Caco-2 (cell line): ENCODE measurements around the gene COL13A1. TPM values are rescaled to one million over a fixed set of nuclear protein-coding genes. Genes with fewer than 3 reads are reported as not detected.

Experiments
- Bru-seq: library from RNA; stranded (reverse); fragments of 400-500 nt; gene quantifications from one replicate; lab custom pipeline; 2021; lab: Mats Ljungman, UMichigan
- BruChase-seq, 2 experiments: library from RNA; stranded (reverse); fragments of 400-500 nt; gene quantifications; one replicate each; lab custom pipeline; 2021; lab: Mats Ljungman, UMichigan
- BruUV-seq: library from RNA; stranded (reverse); fragments of 400-500 nt; replicated peaks from 2 replicates; lab custom pipeline; 2021; lab: Mats Ljungman, UMichigan
- CTCF ChIA-PET: fragments of 300-600 bp; sonication (Branson Sonifier 250); formaldehyde crosslinking; loops from one replicate; lab custom pipeline; 2022; ENCODE audit warnings: antibody characterized with exemption; lab: Charles Lee
- POLR2A ChIA-PET: fragments of 300-600 bp; sonication (Branson Sonifier 250); formaldehyde crosslinking; loops from one replicate; lab custom pipeline; 2022; ENCODE audit warnings: antibody characterized with exemption; lab: Charles Lee
- DNase-seq, 2 experiments: peaks; one replicate each; pipeline versions ENCODE4 v3.0.0 to v3.0.0-alpha.2; 2020 to 2022
- H3K27me3 ChIP-seq: replicated peaks from 2 replicates; pipeline ENCODE4 v1.6.0; 2011; ENCODE audit warnings: low read length; ENCODE audit not compliant: control insufficient read depth, insufficient read depth
- H3K36me3 ChIP-seq: 2 replicates; pipeline ENCODE4 v1.5.1; 2011; ENCODE audit warnings: low read length; ENCODE audit not compliant: control insufficient read depth, insufficient read depth
- H3K4me1 ChIP-seq: fragments of 250-450 bp; sonication (Bioruptor Pico); 2 replicates; pipeline ENCODE4 v1.5.1; 2020; ENCODE audit warnings: mild to moderate bottlenecking
- H3K4me3 ChIP-seq: 2 replicates; pipeline ENCODE4 v1.5.1; 2011; ENCODE audit warnings: low read depth, mild to moderate bottlenecking, control low read depth, low read length
- H3K9me3 ChIP-seq: fragments of 250-450 bp; sonication (Bioruptor Pico); 2 replicates; pipeline ENCODE4 v1.5.1; 2020; ENCODE audit warnings: mild to moderate bottlenecking, moderate library complexity
- H3K27ac Mint-ChIP-seq: one replicate; pipeline ENCODE4 v1.8.0; 2022; ENCODE audit warnings: mixed read lengths; ENCODE audit not compliant: unreplicated experiment
- H3K27me3 Mint-ChIP-seq: one replicate; pipeline ENCODE4 v1.8.0; 2022; ENCODE audit warnings: mixed read lengths; ENCODE audit not compliant: insufficient read depth, unreplicated experiment
- H3K36me3 Mint-ChIP-seq: one replicate; pipeline ENCODE4 v1.8.0; 2022; ENCODE audit warnings: mild to moderate bottlenecking, mixed read lengths; ENCODE audit not compliant: insufficient read depth, unreplicated experiment
- H3K4me1 Mint-ChIP-seq: one replicate; pipeline ENCODE4 v1.8.0; 2022; ENCODE audit warnings: low read depth, mixed read lengths; ENCODE audit not compliant: unreplicated experiment
- H3K4me3 Mint-ChIP-seq: one replicate; pipeline ENCODE4 v1.8.0; 2022; ENCODE audit warnings: mild to moderate bottlenecking, moderate library complexity, mixed read lengths; ENCODE audit not compliant: unreplicated experiment
- H3K9me3 Mint-ChIP-seq: one replicate; pipeline ENCODE4 v1.8.0; 2022; ENCODE audit warnings: mixed read lengths; ENCODE audit not compliant: unreplicated experiment
- intact Hi-C: fragments of 100-400 bp; cut with micrococcal nuclease; formaldehyde crosslinking; loops from one replicate; pipeline ENCODE4 v1.10.0; 2022; ENCODE audit not compliant: unreplicated experiment
- long read RNA-seq: library from polyadenylated mRNA; stranded (forward); transcript quantifications from one replicate; pipeline ENCODE4 v2.0.0, GENCODE V29; 2022
- total RNA-seq: library from RNA; stranded (reverse); gene quantifications from 2 replicates; pipeline ENCODE4 v1.2.3, GENCODE V29; 2022
- TF ChIP-seq, protein P1 (sequence below), 2 experiments: fragments of 200-600 bp in 1 of 2; IDR thresholded peaks; 1 replicate in 1 of 2; 2 replicates in 1 of 2; pipeline versions ENCODE4 v1.5.1 to v1.8.0; 2011 to 2022; ENCODE audit warnings: antibody characterized with exemption in 1 of 2, control low read depth in 1 of 2, inconsistent platforms in 1 of 2, low read depth in 1 of 2, low read length in 1 of 2, mild to moderate bottlenecking in 1 of 2, moderate library complexity in 1 of 2; ENCODE audit not compliant: insufficient read depth in 1 of 2, severe bottlenecking in 1 of 2, unreplicated experiment in 1 of 2

Gene COL13A1
- total RNA-seq: not detected in 2 replicates
- percentile 1 among the genes with signal in this experiment for Bru-seq, nascent RNA
- not detected for BruChase-seq, experiment 1, labeled RNA remaining after a 2-hour chase
- BruChase-seq, experiment 2, labeled RNA remaining after a 6-hour chase: percentile 0 among the genes with signal in this experiment
- long read RNA-seq: 0 reads

DNA sequence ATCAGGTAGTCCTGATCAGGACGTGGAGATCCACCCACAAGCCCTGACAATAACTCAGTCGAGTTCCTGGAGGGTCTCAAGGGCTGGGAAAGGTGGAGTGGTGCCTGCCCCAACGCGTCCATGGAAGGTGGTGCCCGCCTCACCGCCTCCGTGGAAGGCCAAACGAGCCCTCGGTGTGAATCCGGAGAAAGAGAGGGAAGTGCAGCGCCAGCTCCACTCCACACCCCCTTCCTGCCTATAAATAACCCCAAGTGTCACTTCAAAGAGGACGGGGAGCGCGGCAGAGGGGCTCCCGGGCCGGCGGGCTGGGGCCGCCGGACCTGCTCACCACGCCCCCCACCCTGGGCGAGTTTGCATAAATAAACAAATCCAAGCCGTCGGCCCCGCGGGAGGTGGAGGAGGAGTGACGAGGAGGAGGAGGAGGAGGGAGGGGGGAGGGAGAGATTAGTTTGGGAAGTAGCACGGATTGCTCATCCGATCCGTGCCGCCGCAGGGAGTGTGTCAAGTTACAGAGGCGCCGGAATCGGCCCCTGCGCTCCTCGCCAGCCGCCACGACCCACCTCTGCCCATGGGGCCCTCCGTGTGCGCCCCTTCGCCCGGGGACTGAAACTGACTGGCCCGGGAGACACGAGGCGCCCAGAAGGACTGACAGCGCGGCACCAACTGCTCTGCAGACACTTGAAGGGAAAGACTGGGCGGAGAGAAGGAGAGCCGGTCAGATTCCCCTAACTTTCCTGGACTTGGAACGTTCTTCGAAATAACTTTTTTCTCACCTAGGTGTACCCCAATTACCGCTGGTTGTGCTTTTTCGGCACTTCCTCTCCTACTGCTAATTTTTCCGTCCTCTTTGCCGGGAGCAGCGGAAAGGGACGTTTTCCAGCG, at the start of gene COL13A1:
Gene COL13A1, plus strand, starts transcription at position 473 of the 882 bp plus-strand sequence. CDS start 518 bp downstream, outside the sequence.
- peak within 1 kb of the TSS; percentile 71 for H3K4me3 Mint-ChIP-seq
- POLR2A ChIA-PET: no interaction called here
- H3K4me1 Mint-ChIP-seq: peaks cover 7% of the 10 kb centered on the region
- CTCF ChIA-PET: interaction anchor here (0.9 to 1.4 kb wide), 17 partner anchors 9 to 286 kb away, joined by 3 to 15 read pairs (median 3); no protein-coding TSS in a partner anchor
- H3K36me3 Mint-ChIP-seq: no peaks in the 10 kb centered on the region
- peak within 1 kb of the TSS; percentile 30 for H3K4me3 ChIP-seq
- H3K27me3 ChIP-seq: peaks cover 9% of the 10 kb centered on the region
- no TSS peak for BruUV-seq
- no peak within 1 kb of the TSS for H3K27ac Mint-ChIP-seq
- peaks cover 41% of the 10 kb centered on the region for H3K27me3 Mint-ChIP-seq
- H3K9me3 Mint-ChIP-seq: peaks cover 2% of the 10 kb centered on the region
- H3K36me3 ChIP-seq: no peaks in the 10 kb centered on the region
- no peaks in the 10 kb centered on the region for H3K9me3 ChIP-seq
- TF ChIP-seq, protein P1, sequence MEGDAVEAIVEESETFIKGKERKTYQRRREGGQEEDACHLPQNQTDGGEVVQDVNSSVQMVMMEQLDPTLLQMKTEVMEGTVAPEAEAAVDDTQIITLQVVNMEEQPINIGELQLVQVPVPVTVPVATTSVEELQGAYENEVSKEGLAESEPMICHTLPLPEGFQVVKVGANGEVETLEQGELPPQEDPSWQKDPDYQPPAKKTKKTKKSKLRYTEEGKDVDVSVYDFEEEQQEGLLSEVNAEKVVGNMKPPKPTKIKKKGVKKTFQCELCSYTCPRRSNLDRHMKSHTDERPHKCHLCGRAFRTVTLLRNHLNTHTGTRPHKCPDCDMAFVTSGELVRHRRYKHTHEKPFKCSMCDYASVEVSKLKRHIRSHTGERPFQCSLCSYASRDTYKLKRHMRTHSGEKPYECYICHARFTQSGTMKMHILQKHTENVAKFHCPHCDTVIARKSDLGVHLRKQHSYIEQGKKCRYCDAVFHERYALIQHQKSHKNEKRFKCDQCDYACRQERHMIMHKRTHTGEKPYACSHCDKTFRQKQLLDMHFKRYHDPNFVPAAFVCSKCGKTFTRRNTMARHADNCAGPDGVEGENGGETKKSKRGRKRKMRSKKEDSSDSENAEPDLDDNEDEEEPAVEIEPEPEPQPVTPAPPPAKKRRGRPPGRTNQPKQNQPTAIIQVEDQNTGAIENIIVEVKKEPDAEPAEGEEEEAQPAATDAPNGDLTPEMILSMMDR (IDR thresholded peaks at IDR 0.05; ENCODE audit: insufficient read depth in 1 of 2, low read depth in 1 of 2, low read length in 1 of 2, severe bottlenecking in 1 of 2, unreplicated experiment in 1 of 2): no peak
- intact Hi-C loops: no loop called here
- peak; percentile 58 to 63 for DNase-seq
- peaks cover 18% of the 10 kb centered on the region for H3K4me1 ChIP-seq

DNA sequence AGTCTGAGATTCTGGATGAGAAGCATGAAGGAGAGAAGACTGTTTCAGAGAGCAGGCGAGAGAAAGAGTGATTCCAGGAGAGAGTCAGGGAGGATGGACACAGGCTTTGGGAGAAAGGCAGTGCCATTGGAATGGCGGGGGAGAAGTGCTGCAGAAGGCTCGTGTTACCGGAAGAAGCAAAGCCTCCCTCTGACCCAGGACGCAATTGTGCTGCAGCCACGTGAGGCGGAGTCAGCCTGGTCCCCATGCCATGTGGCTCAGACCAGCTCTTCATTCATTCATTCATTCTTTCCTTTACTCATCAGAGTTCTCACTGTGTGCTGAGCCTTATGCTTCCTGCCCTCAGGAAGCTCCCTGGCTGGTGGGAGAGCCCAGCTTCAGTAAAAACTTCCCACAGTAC, 49.2 kb upstream of the COL13A1 start:
- H3K9me3 Mint-ChIP-seq: no peaks in the 10 kb centered on the region
- no peaks in the 10 kb centered on the region for H3K4me1 ChIP-seq
- no TSS peak for BruUV-seq
- H3K4me3 ChIP-seq: no peak overlapping the region
- H3K36me3 Mint-ChIP-seq: no peaks in the 10 kb centered on the region
- H3K27me3 Mint-ChIP-seq: peaks cover 41% of the 10 kb centered on the region
- no peak overlapping the region for H3K4me3 Mint-ChIP-seq
- H3K9me3 ChIP-seq: no peaks in the 10 kb centered on the region
- ChIA-PET CTCF (no interaction called here), POLR2A (no interaction called here)
- H3K36me3 ChIP-seq: no peaks in the 10 kb centered on the region
- peaks cover 11% of the 10 kb centered on the region for H3K27me3 ChIP-seq
- intact Hi-C loops: no loop called here
- H3K4me1 Mint-ChIP-seq: no peaks in the 10 kb centered on the region
- TF ChIP-seq, protein P1 (IDR thresholded peaks at IDR 0.05; ENCODE audit: insufficient read depth in 1 of 2, low read depth in 1 of 2, low read length in 1 of 2, severe bottlenecking in 1 of 2, unreplicated experiment in 1 of 2): no peak
- DNase-seq: no peak
- H3K27ac Mint-ChIP-seq: no peak overlapping the region

DNA sequence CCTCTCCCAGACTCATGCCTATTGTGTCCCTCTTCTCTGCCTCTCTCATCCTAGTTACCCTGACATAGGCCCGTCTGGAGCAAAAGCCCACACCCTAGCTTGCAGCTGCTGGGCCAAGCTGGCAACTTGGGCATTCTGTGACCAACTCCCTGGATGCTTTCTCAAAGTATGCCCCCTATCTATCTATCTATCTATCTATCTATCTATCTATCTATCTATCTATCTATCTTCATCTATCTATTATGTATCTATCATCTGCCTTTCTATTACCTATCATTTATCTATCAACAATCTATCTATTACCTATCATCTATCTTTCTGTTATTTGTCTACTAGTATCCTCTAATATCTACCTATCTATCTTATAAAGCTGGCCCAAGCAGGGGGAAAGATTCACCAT, 45.4 kb upstream of the COL13A1 start:
- intact Hi-C loops: no loop called here
- Mint-ChIP-seq H3K27me3 (peaks cover 38% of the 10 kb centered on the region), H3K36me3 (no peaks in the 10 kb centered on the region), H3K4me3 (no peak overlapping the region), H3K27ac (no peak overlapping the region), H3K4me1 (no peaks in the 10 kb centered on the region), H3K9me3 (no peaks in the 10 kb centered on the region)
- ChIA-PET CTCF (no interaction called here), POLR2A (no interaction called here)
- H3K27me3 ChIP-seq: peaks cover 4% of the 10 kb centered on the region
- H3K36me3 ChIP-seq: no peaks in the 10 kb centered on the region
- TF ChIP-seq, protein P1 (IDR thresholded peaks at IDR 0.05; ENCODE audit: insufficient read depth in 1 of 2, low read depth in 1 of 2, low read length in 1 of 2, severe bottlenecking in 1 of 2, unreplicated experiment in 1 of 2): no peak
- BruUV-seq: no TSS peak
- H3K4me1 ChIP-seq: no peaks in the 10 kb centered on the region
- H3K4me3 ChIP-seq: no peak overlapping the region
- no peak for DNase-seq
- H3K9me3 ChIP-seq: no peaks in the 10 kb centered on the region
